Kidney glomerular epithelial cell (primary cell): ENCODE results near the gene KRT74.
"Not testable (repeated sequence)": the region's sequence is repeated elsewhere in the genome, so short reads cannot be mapped to it uniquely, and the experiment has no call there.

ENCODE experiments used
- DNase-seq: peaks from one replicate; lab custom pipeline; 2025; lab: John Stamatoyannopoulos, UW

Gene KRT74

DNA sequence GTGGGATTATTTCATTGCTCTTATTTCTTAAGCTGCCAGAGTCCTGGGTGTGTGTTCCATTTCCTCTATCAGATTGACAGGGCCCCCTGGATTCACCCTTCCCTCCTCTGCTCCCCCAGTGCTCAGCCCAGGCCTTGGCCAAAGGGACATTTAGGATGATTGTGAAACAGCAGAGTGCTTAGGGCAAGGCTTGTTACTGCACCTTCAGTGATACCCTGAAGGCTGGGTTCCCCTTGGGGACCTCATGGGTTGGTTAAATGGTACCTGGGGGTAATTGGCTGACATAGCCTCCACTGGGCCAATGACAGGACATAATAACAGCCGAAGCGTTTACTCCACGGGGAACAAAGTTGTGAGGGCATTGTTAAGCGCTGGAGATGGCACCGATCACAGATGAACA is 28.9 kb upstream of the KRT74 start:
- DNase-seq = no peak

GRCh38 chr12:52601671-52602070 is 28.0 kb upstream of the KRT74 start:
- no peak for DNase-seq

DNA sequence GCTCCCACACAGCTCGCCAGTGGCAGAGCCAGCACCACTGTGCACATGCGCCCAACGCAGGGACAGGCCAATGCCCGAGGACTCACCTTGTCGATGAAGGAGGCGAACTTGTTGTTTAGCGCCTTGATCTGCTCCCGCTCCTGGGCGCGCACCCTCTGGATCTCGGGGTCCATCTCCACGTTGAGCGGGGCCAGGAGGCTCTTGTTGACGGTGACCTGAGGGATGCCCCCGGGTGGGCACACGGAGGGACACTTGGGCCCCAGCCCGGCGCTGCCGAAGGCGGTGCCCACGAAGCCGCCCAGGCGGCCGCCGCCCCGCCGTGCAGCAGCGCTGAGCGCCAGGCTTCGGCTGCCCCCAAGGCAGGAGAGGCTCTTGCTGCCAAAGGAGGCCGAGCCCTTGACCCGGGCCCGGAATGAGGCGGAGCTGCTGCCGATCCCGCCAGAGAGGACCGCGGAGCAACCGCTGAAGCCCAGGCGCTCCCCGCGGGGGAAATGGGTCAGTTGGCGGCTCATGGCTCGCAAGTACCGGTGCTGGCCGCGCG is 27.4 kb upstream of the KRT74 start, which contains the start of gene KRT72:
Gene KRT72, minus strand, starts transcription at position 523 of the 541 bp plus-strand sequence. Its CDS starts 11 bp downstream, at position 512.
- DNase-seq = no peak

GRCh38 chr12:52600475-52600874 is 26.8 kb upstream of the KRT74 start:
- DNase-seq = no peak

GRCh38 chr12:52600071-52600470 is 26.4 kb upstream of the KRT74 start:
- DNase-seq = no peak

GRCh38 chr12:52598966-52599365 is 25.3 kb upstream of the KRT74 start:
- no peak for DNase-seq

- DNase-seq = not testable (repeated sequence)
Observed at GRCh38 chr12:52594237-52594636, 20.6 kb upstream of the KRT74 start.

GRCh38 chr12:52591521-52591920 is 17.9 kb upstream of the KRT74 start:
- no peak for DNase-seq

DNA sequence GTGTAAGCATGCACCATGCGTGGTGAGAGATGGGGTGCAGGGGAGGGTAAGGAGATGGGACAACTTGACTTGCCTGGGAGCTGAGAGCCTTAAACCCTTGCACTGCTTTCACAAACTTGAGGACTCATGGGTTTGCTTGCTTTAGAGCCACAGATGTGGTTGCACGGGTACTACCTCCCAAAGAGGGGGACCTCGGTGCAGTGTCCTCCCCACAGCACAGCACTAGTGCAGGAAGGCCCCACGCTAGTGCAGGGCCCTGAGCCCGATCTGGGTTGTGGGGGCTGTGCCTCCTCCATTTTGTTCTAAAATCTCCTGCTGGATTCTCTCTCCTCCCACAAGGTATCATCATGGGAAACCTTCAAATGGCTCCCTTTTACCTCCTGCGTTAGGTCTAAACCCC is 16.4 kb upstream of the KRT74 start:
- DNase-seq = no peak

DNA sequence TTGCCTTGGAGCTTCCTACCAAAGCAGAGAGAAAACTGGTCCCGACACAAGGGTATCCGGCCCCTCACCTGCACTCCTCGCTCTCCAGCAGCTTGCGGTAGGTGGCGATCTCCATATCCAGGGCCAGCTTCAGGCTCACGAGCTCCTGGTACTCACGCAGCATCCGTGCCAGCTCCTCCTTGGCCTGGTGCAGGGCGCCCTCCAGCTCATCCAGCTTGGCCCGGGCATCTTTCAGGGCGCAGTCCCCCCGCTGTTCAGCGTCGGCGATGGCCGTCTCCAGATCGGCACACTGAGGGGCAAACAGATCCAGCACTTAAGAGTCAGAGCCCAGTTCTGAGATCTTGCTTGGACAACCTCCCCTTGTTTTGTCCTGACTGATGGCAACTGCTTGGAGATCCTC is 13.9 kb upstream of the KRT74 start:
- DNase-seq = no peak

- DNase-seq = no peak
Observed at GRCh38 chr12:52585946-52586345, 12.3 kb upstream of the KRT74 start.

GRCh38 chr12:52585066-52585465 is 11.4 kb upstream of the KRT74 start:
- no peak for DNase-seq

GRCh38 chr12:52584156-52584682 is 10.6 kb upstream of the KRT74 start:
- no peak for DNase-seq

- peak; percentile 65 for DNase-seq
Observed at GRCh38 chr12:52582971-52583456, 9.4 kb upstream of the KRT74 start.

- DNase-seq = no peak
Observed at GRCh38 chr12:52582486-52582885, 8.8 kb upstream of the KRT74 start.

GRCh38 chr12:52581481-52581880 is 7.8 kb upstream of the KRT74 start:
- peak; percentile 18 for DNase-seq

DNA sequence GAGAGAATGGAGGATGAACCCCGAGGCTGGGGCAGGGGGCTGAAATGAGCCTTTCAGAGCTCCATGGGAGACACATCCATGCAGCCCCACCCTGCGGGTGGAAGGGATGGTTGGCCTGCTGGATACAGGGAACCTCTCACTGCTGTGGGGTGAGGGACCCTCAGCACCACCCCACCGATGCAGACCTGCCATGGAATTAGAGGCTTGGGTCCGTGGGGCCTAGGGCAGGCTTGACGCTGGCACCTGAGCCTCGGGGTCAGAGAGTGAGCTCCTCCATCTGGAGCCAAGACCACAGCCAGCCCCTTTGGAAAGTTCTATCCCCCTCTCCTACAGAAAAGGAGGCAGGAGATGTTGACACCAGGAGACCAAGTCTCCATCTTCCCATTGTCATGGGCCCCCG is 7.4 kb upstream of the KRT74 start:
- no peak for DNase-seq

GRCh38 chr12:52580496-52580895 is 6.9 kb upstream of the KRT74 start:
- peak; percentile 13 for DNase-seq

DNA sequence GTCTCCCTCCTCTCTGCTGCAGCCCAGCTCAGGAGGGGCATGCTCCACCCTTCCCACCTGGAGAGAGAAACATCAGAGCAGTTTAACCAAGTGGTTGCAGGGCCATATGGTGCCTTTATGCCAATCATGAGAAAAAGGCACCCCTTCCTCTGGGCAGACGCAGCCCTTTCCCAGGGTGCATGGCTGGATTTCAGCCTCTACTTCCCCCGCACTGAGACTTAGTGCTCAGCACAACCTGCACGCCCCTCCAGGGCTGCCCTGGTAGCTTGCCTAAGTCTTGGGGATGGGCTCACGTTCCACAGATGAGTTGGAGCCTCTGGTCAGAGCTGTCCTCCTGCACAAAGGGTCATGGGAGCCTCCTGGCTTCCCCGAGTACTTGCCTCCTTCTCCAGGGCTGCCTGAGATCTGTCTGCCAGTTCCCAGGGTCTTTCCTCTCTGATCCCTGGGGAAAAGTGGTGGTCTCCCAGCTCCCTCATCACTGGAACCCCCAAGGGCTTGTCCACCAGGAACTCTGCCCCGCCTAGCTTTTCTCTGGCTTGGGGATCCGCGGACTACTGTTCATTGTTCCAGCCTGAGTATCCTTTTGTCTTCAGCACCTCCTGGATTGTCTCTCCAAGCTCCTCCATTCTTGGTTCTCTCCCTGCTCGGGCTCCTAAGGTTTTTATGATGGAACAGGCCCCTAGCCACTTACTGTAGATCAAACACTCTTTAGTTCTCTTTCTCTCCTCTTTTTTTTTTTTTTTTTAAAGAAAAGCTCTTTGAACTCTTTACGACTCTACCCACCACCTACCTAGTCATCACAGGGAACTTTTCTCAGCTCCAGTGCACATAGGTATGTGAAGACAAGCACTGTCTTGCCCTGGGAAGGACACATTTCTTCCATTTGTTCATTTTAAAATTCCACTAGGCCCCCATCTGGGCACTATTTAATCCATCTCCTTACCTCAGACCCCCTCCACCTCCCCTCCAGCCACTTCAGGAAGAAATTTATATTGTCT is 6.1 kb upstream of the KRT74 start:
- DNase-seq = peak; percentile 35

DNA sequence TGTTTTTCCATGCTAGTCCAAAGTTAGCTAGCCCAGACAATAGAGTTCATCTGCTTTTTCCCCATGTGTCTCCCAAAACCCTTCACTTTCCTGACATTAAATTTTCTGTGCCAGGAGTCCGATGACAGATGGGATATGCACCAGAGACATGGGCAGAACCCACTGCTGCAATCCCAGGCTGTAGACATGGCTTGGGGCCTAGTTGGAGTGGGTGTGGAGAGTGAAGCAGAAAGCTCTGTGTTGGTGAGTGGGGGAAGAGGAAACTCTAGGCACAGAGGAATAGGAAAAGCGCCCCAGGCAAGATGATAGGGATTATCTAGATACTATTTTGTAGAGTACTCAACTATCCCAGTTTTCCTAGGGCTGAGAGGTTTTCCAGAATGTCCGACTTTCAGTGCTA is 4.8 kb upstream of the KRT74 start:
- DNase-seq = no peak

DNA sequence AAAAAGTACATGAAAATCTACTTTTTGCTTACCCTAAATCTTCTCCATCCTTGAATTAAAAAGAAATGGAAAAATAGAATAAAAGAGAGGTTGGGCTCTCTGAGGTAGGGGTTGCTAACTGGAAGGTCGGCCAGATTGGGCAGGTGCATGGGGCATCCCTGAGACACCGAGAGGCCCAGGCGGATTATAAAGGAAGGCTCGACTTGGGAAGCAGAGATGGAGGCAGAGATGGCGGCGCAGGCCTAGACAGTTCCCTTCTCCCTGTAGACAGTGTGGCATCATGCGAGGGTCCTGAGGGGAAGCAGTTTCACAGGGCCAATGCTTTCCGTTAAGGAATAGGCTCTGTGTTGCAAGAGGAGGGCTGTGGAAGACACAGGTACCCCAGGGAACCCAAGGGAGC is 3.7 kb upstream of the KRT74 start:
- DNase-seq = no peak

GRCh38 chr12:52575948-52576347 is 2.3 kb upstream of the KRT74 start:
- no peak for DNase-seq

GRCh38 chr12:52575256-52575655 is 1.6 kb upstream of the KRT74 start:
- DNase-seq = no peak
